ENCODE data around the gene IL11RA.

The IL11RA gene

GRCh38 chr9:34654323-34655051, 2.5 kb downstream of the IL11RA start:
- DNase-seq (ENCODE audit: low read depth, low spot score): no peak

- no peak for DNase-seq (ENCODE audit: low read depth, low spot score)
These were observed 3.4 kb downstream of the IL11RA start for GRCh38 chr9:34655394-34655793.

DNA sequence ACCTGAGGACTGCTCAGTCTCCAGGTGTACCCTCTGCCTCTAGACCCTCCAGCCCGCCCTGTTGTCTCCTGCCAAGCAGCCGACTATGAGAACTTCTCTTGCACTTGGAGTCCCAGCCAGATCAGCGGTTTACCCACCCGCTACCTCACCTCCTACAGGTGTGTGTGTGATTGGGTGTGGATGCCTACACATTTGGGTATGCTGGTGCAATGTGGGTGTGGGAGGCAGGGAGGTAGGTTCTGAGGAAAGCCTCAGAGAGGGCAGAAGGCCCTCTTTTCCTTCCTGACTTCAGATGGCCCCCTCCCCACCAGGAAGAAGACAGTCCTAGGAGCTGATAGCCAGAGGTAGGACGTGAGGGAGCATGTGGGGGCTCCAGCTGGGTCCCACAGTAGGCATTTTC, 5.0 kb downstream of the IL11RA start:
- DNase-seq (ENCODE audit: low read depth, low spot score): no peak

DNA sequence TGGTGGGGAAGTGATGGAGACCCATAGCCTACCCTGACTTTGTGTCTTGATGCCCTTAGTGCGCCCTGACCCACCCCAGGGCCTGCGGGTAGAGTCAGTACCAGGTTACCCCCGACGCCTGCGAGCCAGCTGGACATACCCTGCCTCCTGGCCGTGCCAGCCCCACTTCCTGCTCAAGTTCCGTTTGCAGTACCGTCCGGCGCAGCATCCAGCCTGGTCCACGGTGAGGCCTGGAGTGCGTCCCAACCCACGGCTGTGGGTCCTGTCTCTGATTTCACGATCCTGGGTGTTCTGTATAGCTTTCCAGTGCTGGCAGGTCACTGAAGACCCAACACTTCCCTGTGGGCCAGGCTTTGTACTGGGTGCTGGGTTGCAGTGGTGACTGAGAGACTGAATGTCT, 6.5 kb downstream of the IL11RA start:
- DNase-seq (ENCODE audit: low read depth, low spot score): no peak

GRCh38 chr9:34659592-34660253, 7.7 kb downstream of the IL11RA start:
- no peak for DNase-seq (ENCODE audit: low read depth, low spot score)

DNA sequence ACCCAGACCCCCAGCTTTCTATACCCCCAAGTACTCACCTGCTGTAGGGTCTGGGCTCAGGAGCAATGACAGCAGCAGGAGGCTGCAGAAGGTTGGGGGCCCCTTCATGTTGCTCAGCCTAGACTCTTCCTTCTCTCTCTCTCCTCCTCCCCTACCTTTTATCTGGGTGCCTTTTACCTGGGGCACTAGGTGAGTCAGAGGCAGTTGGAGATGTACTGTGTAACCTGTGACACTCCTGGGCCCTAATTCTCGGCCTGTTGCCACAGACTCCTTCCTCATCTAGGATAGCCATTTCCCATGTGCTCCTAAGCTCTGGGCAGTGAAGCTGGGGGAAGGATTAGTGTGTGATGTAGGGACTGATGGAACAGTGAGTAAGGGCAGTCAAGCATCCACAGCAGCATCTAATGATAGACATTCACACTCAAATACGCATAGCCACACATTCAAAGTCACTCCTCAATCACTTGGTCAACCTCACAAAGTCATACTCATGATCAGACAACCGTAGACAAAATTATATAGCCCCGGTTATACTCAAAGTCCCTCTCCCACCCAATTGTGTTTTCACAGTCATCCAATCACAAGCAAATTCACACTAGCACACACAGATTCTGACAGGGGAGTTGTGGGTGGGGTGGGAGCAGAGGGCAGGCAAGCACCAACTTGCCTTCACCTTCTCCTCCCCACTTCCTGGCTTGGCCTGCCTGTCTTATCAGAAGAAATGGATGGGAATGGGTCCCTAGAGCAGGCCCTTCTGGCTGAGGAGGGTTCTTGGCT, 10.7 kb downstream of the IL11RA start, which contains the start of gene CCL27:
Gene CCL27 (minus strand): TSS at position 132 of the 777 bp plus-strand sequence. CDS start 24 bp downstream, at position 108.
- no peak for DNase-seq (ENCODE audit: low read depth, low spot score)

DNA sequence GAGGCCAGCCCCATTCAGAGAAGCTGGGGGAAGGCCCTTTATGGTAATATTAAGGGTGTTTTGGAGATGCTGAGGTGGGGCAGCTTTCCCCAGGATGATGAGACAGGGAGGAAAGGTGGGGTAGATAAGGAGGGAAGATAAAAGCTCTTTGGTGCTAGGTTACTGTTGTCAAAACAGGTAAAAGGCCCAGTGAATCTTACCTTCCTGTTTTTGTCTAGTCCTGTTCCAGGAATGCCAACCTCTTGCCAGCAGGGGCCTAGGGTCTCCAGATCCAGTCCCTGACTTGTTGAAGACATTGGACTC, 11.3 kb downstream of the IL11RA start:
- no peak for DNase-seq (ENCODE audit: low read depth, low spot score)

- DNase-seq (ENCODE audit: low read depth, low spot score): no peak
These were observed 12.5 kb downstream of the IL11RA start for GRCh38 chr9:34664281-34665066.

DNA sequence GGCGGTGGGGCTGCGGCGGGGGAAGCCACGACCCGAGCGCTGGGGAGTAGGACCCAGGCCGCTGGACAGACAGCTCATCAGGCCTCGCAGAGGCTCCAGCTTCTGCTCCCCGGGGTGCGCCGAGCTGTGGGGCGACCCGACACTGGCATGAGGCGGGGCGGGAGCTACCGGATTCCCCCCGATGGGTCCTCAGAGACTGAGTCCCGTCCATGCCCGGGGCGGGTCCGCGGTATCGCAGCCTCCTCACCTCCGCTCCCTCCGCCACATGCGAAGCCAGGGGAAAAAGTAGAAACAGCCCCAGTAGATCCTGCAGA, 13.0 kb downstream of the IL11RA start:
- DNase-seq (ENCODE audit: low read depth, low spot score): no peak

DNA sequence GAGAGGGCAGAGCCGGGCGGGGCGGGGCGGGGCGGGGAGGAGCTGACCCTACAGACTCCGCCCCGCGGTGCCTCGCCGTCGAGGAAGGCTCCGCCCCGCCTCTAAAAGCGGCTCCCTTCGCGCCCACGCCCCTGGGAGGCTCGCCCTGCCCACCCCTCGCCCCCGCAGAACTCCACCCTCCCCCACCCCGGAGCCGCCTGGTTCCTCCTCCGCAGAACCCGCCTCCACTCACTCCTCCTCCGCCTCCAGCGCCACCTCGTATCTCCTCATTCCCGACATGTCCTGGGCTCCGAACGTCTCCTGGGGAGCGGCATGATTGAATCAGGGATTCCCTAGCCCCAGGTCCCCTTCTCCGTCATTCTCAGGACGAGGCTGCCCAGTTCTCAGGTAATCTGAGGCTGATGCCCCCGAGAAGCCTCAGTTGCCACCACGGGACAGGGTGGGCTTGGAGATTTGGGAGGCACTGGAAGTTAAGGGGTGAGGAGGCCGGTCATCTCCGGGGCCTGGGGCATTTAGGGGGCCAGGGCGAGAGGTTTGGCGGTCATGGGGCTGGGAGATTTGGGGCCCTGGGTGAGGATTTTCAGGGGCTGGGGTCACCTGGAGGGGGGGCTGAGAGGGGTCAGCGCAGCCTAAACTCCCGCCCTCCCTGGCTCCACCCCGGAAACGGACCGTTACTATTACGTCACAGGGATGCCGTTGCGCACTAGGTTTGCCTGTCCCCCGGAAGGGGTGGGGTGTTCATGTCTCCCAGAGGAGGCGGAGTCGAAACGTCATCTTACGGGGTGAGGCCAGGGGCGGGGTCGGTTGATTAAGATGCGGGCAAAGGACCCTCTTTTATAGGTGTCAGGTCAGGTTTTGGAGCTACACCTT, 13.6 kb downstream of the IL11RA start:
- no peak for DNase-seq (ENCODE audit: low read depth, low spot score)

DNA sequence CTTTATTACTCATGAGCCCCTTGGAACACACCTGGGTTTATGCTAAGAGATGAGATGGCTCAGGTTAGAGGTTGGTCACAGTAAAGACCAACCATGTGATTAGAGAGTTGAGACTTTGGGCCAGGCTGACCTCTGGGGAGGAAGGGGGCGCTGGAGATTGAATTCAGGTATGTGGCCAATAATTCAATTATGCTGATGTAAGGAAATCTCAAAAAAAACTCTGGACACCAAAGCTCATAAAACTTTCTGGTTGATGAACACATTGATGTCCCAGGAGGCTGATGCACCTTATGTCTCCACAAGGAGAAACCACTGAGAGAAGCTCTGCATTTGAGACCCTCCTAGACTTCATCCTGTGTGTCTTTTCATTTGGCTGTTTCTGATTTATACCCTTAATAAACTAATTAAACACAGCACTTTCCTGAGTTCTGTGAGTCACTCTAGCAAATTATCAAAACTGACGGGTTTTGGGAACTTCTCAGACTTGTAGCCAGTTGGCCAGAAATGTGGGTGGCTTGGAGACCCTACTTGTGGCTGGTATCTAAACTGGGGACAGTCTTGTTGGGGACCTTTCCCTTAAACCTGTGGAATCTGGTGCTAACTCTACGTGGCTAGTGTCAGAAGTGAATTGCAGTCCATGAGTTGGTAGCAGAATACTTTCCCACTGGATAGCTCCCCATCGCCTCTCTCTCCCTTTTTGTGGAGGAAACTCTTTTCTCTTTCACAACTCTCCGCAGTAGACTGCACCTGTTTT, 18.0 kb downstream of the IL11RA start:
- no peak for DNase-seq (ENCODE audit: low read depth, low spot score)

GRCh38 chr9:34671307-34671706, 19.3 kb downstream of the IL11RA start:
- DNase-seq (ENCODE audit: low read depth, low spot score): no peak

GRCh38 chr9:34674440-34674839, 22.5 kb downstream of the IL11RA start:
- DNase-seq (ENCODE audit: low read depth, low spot score): no peak

DNA sequence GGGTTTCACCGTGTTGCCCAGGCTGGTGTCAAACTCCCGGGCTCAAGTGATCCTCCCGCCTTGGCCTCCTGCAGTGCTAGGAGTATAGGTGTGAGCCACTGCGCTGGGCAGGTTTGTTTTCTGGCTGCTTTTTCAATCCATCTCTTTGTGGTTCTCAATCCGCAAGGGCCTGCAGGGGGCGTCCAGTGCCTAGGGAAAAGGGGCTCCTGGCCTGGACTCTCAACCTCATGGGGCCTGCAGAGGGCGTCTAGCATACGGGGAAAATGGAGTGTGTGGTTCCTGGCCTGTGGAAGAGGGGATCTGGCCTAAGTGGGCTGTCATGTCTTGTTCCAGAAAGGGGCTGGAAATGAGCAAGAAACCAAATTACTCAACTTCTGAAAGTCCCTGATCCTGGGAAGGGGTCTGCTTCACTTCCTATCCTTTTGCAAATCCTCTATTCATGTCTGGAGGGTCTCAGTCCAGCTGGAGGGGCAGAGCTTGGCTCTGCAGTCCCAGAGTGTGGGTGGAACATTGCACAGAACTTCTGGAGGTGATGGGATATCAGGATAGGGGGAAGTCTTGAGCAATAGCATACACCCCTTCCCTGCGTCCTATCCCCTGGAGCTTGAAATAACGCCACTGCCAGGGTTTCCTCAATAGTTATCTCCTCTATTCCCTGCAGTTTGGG, 23.2 kb downstream of the IL11RA start:
- DNase-seq (ENCODE audit: low read depth, low spot score): no peak

DNA sequence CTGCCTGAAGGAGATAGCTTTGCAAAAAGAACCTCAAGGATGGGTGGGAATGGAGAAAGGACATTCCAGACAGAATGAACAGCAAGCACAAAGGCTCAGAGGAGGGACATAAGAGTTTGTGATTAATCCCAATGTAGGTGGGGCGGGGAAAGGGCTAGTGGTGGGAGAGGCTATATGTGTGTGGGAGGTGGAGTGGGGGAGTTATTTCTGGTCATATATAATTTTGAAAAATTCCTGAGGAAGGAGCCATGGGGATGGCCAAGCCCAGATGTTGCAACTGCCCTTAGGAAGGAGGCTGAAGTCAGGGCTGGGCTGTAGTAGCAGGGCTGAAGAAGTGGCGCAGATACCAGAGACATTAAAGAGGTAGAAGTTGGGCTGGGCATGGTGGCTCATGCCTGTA, 23.9 kb downstream of the IL11RA start:
- DNase-seq (ENCODE audit: low read depth, low spot score): no peak

GRCh38 chr9:34684145-34684544, 32.2 kb downstream of the IL11RA start:
- DNase-seq (ENCODE audit: low read depth, low spot score): no peak

GRCh38 chr9:34684816-34685215, 32.8 kb downstream of the IL11RA start:
- DNase-seq (ENCODE audit: low read depth, low spot score): no peak

- DNase-seq (ENCODE audit: low read depth, low spot score): no peak
These were observed 33.6 kb downstream of the IL11RA start for GRCh38 chr9:34685591-34685990.

DNA sequence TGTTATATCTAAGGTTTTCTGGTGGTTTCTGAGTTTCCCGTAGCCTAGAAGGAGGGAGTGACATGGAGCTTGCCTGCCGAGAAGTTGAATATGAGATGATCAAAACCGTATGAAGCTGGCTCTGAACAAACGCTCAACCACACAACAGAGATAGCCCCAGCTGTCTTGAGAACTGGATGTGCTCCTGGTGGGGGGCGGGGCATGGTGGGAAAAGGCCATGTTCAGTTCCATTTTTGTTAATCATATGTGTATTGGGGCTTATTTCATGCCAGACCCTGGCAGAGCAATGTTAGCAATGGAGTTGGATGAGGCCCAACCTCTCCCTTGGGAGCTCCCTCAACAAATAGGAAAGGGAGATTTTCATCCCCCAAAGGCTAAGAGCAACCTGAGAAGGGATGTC, 34.2 kb downstream of the IL11RA start:
- no peak for DNase-seq (ENCODE audit: low read depth, low spot score)

DNA sequence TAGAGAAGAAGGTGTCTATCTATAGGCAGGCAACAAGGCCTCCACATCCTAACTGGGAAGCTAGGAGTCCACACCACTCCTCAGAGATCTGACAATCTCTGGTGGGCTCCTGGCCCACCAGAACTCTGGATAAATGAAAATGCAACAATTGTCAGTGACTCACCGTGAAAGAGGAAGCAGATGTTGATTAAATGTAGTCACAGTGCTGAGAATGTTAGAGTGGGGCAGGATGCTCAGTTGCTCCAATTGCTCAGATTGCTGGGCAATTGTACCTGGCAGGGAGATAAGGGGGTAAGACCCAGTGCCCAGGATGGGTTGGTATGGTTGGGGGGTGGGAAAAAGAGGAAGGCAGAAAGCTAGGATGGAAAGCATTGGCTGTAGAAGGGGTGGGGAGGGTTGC, 34.7 kb downstream of the IL11RA start:
- no peak for DNase-seq (ENCODE audit: low read depth, low spot score)
